GM19438 (cell line): Measurements from ENCODE around the gene RFTN1.

Experiments used
- ATAC-seq: cut with Tn5 transposase; IDR thresholded peaks from one replicate; pipeline ENCODE4 v1.9.1; 2021; ENCODE audit warnings: low read depth; ENCODE audit not compliant: unreplicated experiment

Gene RFTN1

DNA sequence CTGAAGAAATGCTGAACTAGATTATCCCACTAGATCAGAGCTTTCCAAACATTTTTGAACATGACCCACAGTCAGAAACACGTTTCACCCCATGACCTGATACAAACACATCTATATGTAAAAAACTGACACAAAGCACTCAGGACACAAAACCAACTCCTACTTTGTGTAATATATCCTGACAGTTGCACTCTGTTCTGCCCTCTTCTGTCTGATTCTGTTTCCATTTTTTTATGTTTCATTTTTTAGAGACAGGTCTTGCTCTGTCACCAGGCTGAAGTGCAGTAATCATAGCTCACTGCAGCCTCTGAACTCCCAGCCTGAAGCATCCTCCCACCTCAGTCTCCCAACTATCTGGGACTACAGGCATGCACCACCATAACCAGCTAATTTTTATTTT, 15.8 kb upstream of the RFTN1 start:
- no peak for ATAC-seq

- no peak for ATAC-seq
Measured at GRCh38 chr3:16528581-16528993, 15.1 kb upstream of the RFTN1 start.

GRCh38 chr3:16528106-16528505, 14.6 kb upstream of the RFTN1 start:
- no peak for ATAC-seq

DNA sequence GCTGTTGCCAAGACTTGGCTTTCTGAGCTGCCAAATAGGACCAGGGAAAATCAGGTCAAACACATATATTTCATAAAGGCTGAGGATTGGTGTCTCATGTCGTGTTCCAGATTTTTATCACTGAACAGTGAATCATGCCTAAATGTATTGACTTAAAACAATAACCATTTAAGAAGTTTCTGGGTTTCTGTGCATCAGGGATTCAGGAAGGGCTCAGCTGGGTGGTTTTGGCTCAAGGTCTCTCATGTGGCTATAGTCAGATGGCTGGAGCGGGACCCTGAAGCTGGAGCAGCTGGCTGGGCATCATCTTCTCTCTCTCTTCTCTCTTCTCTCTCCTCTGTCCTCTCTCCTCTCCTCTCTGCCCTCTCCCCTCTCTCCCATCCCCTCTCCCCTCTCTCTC, 10.7 kb upstream of the RFTN1 start:
- no peak for ATAC-seq

DNA sequence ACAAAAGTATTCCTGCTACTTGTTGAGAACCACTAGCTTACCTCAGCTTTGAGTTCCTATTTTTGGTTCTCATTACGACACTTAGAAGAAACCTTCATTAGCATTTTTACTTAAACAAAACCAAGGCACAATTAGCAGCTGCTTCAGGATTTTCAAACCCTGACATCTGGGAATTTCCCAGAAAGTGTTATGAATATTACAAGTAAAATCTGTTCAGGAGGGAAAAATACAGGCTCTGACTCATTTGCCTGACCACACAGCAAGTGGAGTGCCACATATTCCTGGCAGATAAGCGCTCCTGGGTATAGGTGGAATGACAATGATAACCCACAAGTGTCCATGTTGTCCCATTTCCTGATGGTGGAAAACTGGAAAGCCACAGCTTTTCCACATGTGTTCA, 10.3 kb upstream of the RFTN1 start:
- ATAC-seq, result no peak

DNA sequence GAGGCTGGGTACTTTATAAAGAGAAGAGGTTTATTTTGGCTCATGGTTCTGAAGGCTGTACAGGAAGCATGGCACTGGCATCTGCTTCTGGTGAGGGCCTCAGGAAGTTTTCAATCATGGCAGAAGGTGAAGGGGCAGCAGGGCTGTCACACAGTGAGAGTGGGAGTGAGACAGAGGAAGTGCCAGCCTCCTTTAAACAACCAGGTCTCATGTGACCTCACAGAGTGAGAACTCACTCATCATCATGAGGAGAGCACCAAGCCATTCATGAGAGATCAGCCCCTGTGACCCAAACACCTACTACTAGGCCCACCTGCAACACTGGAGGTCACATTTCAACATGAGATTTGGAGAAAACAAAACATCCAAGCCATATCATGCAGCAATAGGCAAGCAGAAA, 9.3 kb upstream of the RFTN1 start:
- ATAC-seq, result no peak

GRCh38 chr3:16520970-16521881, 7.7 kb upstream of the RFTN1 start:
- ATAC-seq, result no peak

DNA sequence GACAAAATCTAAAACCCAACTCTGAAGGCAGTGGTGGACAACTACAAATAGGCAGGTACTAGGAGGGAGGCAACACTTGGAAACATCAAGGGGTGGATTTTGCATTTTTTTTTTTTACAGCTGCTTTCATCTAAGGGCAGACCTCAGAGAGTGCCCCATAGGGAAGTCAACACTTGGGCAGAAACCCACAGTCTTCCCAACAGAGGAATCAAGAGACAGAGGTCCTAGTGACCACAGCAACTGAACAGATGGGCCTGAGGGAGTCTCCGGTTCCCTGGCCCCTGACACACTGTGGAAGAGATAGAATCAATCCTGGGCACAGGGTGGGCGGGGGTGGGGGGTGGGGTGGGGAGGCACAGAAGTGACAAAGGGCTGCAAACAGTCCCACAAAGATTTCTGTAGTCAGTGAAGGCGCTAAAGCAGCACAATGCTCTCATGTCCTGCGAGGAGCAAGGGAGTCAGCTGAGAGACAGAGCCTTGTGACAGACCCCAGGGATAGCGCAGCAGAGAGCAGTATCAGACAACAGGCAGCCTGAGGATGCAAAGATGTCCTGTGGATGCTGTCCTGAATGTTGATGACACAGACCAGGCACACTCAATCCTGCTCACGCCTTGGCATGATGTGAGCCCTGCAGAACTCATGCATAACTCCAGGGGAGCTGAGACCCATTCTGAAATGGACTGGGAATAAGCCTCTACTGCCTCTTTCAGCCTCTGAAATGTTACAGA, 6.9 kb upstream of the RFTN1 start:
- ATAC-seq, result no peak

DNA sequence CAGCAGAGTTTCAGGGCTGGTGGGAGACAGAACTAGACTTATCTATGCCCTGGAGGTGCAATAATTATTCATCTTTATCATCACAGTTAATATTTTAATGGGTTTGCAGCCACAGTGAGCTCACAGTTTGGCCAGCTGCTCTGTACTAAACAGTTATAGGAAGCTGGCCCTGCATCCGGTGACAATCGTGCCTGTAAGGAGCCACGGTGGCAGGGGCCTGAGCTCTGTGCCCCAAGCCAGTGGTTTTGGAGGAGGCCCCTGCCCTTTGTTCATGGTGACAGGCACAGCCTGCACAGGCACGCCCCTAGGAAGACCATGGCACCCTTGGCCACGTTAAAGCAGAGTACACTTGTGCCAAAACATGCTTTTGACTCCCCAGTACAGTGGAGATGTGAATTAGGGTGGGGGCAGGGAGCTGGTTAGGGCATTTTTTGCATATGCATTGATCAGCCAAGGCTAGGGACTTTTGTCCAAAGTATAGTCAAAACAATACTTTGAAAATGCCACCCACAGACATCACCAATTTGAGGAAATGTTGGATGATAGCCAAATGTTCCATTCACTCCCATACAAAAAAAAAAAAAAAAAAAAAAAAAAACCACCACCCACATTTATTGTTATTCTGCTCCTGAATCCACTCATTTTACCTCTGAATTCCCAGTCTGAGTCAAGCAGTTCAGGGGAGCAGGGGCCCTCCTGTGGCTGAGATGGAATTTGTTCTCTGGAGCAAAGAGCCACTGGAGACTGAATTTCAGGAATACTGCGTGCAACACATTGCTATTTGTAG, 3.4 kb upstream of the RFTN1 start:
- no peak for ATAC-seq

DNA sequence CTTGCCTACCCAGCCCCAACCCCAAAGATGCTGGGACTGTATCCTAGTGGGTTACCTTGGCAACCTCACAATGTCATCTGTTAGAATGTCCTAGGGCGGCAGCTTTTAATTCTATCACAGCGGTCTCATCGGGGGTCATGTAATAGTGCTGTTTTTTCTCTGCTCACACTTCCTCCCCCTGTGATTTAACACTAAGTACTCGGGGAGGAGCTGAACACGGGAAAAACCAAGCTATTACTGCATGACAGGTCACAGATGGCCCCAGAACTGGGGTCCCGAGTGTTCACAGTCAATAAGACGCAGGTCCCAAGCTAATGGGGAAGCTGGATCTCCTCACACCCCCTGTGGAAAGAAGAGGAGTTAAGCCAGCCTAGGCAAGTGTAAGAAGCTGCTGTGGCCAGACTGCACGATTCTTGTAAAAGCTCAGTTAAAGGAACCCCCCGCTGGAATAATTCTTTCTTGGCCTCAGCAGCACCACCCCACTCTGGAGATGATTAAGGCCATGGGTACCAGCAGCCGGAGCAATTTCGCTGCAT, 2.5 kb upstream of the RFTN1 start:
- ATAC-seq, result no peak

- no peak for ATAC-seq
Measured at GRCh38 chr3:16514755-16515353, 1.4 kb upstream of the RFTN1 start.

- ATAC-seq, result no peak
Measured at GRCh38 chr3:16514021-16514700, 662 bp upstream of the RFTN1 start.

DNA sequence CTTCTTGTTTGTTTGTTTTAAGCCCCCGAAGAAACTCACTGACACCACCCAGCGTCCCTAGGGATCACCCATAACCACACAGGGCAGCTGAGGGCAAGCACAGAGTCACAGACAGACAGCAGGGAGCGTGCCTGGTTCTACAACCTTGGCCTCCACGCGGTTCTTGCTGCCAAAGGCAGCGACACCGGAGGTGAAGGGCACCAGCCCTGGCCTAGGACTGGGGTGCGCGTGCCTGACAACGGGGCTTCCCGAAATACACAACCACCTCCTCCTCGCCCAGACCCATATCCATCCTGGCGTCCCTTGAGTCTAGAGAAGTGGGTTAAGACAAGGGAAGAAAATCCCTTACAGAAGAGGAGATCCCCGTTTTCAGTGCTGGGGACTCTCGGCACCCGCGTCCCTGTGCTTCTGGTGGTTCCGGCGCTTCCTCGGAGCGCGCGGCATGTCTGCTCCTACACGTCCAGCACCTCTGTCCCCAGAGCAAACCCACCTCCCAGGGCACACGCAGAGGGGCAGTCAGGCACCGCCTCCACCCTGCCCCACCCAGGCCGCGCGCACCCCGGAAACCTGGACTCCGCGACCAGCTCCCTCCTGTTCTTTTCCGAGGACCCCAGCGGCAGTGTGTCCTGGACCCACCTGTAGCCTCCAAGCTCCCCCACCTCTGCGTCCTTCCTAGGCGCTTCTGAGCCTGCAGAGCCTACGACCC, 911 bp downstream of the RFTN1 start:
- ATAC-seq, result peak; percentile 8

DNA sequence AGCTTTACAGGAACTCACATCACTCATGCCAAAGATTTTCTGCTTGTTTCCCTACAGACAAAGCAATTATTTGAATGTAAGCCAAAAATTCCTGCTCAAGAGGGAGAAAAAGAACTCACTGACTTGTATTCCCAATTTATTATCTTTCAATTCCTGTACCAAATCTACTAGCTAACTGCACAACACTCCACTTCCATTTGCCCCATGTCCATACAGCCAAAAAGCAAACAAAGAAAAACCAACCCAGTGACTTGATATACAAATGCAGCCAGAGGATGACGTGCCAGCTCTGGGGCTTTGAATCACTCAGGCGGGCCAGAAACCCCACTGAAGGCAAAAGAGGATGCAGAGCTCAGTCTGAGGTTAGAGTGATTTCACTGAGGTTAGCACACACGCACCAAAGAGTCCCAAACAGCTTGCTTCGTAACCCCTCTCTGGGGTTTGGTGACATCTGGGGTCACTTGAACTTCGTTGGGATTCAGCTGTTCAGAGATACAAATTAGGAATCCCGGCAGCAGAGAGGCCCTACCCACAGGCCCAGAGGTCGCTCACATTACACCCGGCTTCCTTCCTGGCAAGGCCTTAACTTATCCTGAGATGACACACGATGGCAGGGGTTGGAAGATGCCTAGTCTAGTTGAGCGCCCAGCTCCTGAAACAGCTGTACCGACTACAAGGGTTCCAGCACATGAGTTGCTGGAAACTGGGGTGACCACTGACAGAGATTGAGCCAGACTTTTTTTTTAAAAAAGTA, 1.6 kb downstream of the RFTN1 start:
- ATAC-seq, result peak; percentile 41

GRCh38 chr3:16510620-16511319, 2.7 kb downstream of the RFTN1 start:
- no peak for ATAC-seq

- ATAC-seq, result peak; percentile 19
Measured at GRCh38 chr3:16509721-16510619, 3.5 kb downstream of the RFTN1 start.

GRCh38 chr3:16508591-16508995, 4.9 kb downstream of the RFTN1 start:
- no peak for ATAC-seq
